GM23338 (cell line): Measurements from ENCODE around the gene GALNT3.

ENCODE experiments used
- EZH2 ChIP-seq: fragments of 200-600 bp; sonication (generic); IDR thresholded peaks from one replicate; pipeline ENCODE4 v1.8.0; 2017; ENCODE audit warnings: antibody characterized with exemption, mild to moderate bottlenecking, low read depth; ENCODE audit not compliant: unreplicated experiment
- EZH2phosphoT487 ChIP-seq: fragments of 200-600 bp; sonication (generic); IDR thresholded peaks from one replicate; pipeline ENCODE4 v1.8.1; 2018; ENCODE audit warnings: antibody characterized with exemption; ENCODE audit not compliant: unreplicated experiment
- JUNB ChIP-seq: IDR thresholded peaks from one replicate; pipeline ENCODE4 v1.6.1; 2016; ENCODE audit warnings: antibody characterized with exemption; ENCODE audit not compliant: unreplicated experiment
- TF ChIP-seq, protein P1 (sequence below), 2 experiments: fragments of 200-600 bp in 1 of 2; sonication (generic) in 1 of 2; conservative IDR thresholded peaks; 2 replicates each; pipeline versions ENCODE4 v1.5.1 to v1.6.1; 2016 to 2017; ENCODE audit warnings: antibody characterized with exemption in 2 of 2, low read depth in 2 of 2, mild to moderate bottlenecking in 2 of 2, moderate library complexity in 1 of 2

DNA sequence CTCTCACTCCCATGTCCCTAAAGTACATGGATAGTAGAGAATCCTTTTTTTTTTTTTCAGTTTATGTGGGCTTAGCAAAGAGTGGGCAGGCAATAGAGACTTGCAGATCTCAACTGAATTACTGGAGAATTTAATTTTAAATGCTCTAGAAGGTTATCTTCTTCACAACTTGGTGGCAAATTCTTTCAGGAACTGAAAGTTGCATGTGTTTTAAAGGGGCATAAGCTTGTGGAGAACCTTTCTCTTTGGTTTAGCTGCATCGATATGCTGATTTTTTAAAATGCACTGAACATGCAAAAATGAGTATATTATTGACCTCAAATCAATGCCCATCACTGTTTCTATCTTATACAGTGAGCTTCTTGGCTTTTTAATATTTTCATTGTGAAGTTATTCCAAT is 24.9 kb upstream of the GALNT3 start:
- TF ChIP-seq EZH2phosphoT487 (no peak), EZH2 (no peak), JUNB (no peak)
- TF ChIP-seq, protein P1, sequence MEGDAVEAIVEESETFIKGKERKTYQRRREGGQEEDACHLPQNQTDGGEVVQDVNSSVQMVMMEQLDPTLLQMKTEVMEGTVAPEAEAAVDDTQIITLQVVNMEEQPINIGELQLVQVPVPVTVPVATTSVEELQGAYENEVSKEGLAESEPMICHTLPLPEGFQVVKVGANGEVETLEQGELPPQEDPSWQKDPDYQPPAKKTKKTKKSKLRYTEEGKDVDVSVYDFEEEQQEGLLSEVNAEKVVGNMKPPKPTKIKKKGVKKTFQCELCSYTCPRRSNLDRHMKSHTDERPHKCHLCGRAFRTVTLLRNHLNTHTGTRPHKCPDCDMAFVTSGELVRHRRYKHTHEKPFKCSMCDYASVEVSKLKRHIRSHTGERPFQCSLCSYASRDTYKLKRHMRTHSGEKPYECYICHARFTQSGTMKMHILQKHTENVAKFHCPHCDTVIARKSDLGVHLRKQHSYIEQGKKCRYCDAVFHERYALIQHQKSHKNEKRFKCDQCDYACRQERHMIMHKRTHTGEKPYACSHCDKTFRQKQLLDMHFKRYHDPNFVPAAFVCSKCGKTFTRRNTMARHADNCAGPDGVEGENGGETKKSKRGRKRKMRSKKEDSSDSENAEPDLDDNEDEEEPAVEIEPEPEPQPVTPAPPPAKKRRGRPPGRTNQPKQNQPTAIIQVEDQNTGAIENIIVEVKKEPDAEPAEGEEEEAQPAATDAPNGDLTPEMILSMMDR (conservative IDR thresholded peaks at IDR 0.05; ENCODE audit: low read depth in 2 of 2) = no peak
